GM12891 (cell line): ENCODE data around the gene SRP54.

Experiments
- POLR2A ChIP-seq: IDR thresholded peaks from 2 replicates; pipeline ENCODE4 v1.6.1; 2011; ENCODE audit warnings: low read depth, low read length, control low read depth
- POLR2AphosphoS5 ChIP-seq: IDR thresholded peaks from 2 replicates; pipeline ENCODE4 v1.6.1; 2011; ENCODE audit warnings: low read depth, low read length, control low read depth

GRCh38 chr14:34937442-34937841 is 45.4 kb upstream of the SRP54 start:
- TF ChIP-seq POLR2A (no peak), POLR2AphosphoS5 (no peak)
